HEK293 (cell line): ENCODE measurements around the gene GAPDHS.
A peak's percentile ranks its signal among the peaks of the same experiment; 100 is the strongest.

Source experiments
- ELK4 ChIP-seq: IDR thresholded peaks from 2 replicates; pipeline ENCODE4 v1.6.1; 2011; ENCODE audit warnings: mild to moderate bottlenecking, low read depth, low read length, borderline replicate concordance
- MEIS1 ChIP-seq: sonication (generic); formaldehyde crosslinking; IDR thresholded peaks from 2 replicates; pipeline ENCODE4 v1.8.1; 2022; ENCODE audit warnings: missing genetic modification reagents, mild to moderate bottlenecking, borderline replicate concordance
- PATZ1 ChIP-seq: fragments of 450-650 bp; formaldehyde crosslinking; IDR thresholded peaks from 2 replicates; pipeline ENCODE4 v1.5.1; 2016; ENCODE audit warnings: missing biosample characterization, missing genetic modification characterization
- SP7 ChIP-seq: fragments of 450-650 bp; formaldehyde crosslinking; IDR thresholded peaks from 2 replicates; pipeline ENCODE4 v1.5.1; 2016; ENCODE audit warnings: missing biosample characterization, missing genetic modification characterization
- ZBTB11 ChIP-seq: fragments of 450-650 bp; formaldehyde crosslinking; conservative IDR thresholded peaks from 2 replicates; pipeline ENCODE4 v1.5.1; 2016; ENCODE audit warnings: low read depth, missing biosample characterization, missing genetic modification characterization
- ZBTB49 ChIP-seq: fragments of 450-650 bp; formaldehyde crosslinking; IDR thresholded peaks from 2 replicates; pipeline ENCODE4 v1.5.1; 2016; ENCODE audit warnings: missing biosample characterization, missing genetic modification characterization, low read depth
- ZNF169 ChIP-seq: fragments of 450-650 bp; formaldehyde crosslinking; IDR thresholded peaks from 2 replicates; pipeline ENCODE4 v1.5.1; 2016; ENCODE audit warnings: missing biosample characterization, missing genetic modification characterization
- ZNF221 ChIP-seq: fragments of 450-650 bp; formaldehyde crosslinking; IDR thresholded peaks from 2 replicates; pipeline ENCODE4 v1.5.1; 2017; ENCODE audit warnings: missing biosample characterization, missing genetic modification characterization, borderline replicate concordance
- ZNF280C ChIP-seq: fragments of 450-650 bp; formaldehyde crosslinking; IDR thresholded peaks from 2 replicates; pipeline ENCODE4 v1.5.1; 2016; ENCODE audit warnings: missing biosample characterization, missing genetic modification characterization
- ZNF324 ChIP-seq: fragments of 450-650 bp; formaldehyde crosslinking; IDR thresholded peaks from 2 replicates; pipeline ENCODE4 v1.5.1; 2016; ENCODE audit warnings: missing biosample characterization, missing genetic modification characterization
- ZNF362 ChIP-seq: fragments of 450-650 bp; formaldehyde crosslinking; IDR thresholded peaks from 2 replicates; pipeline ENCODE4 v1.5.1; 2016; ENCODE audit warnings: missing biosample characterization, missing genetic modification characterization
- ZNF398 ChIP-seq: fragments of 450-650 bp; formaldehyde crosslinking; IDR thresholded peaks from 2 replicates; pipeline ENCODE4 v1.5.1; 2017; ENCODE audit warnings: missing biosample characterization, missing genetic modification characterization
- ZNF433 ChIP-seq: fragments of 450-650 bp; formaldehyde crosslinking; IDR thresholded peaks from 2 replicates; pipeline ENCODE4 v1.5.1; 2016; ENCODE audit warnings: missing biosample characterization, missing genetic modification characterization, low read depth
- ZNF48 ChIP-seq: fragments of 450-650 bp; formaldehyde crosslinking; IDR thresholded peaks from 2 replicates; pipeline ENCODE4 v1.5.1; 2016; ENCODE audit warnings: missing biosample characterization, missing genetic modification characterization
- ZNF510 ChIP-seq: fragments of 450-650 bp; formaldehyde crosslinking; IDR thresholded peaks from 2 replicates; pipeline ENCODE4 v1.5.1; 2018; ENCODE audit warnings: mild to moderate bottlenecking, missing genetic modification characterization, missing biosample characterization; ENCODE audit not compliant: insufficient replicate concordance
- ZNF513 ChIP-seq: fragments of 450-650 bp; IDR thresholded peaks from 2 replicates; pipeline ENCODE4 v1.5.1; 2018; ENCODE audit warnings: missing biosample characterization, missing genetic modification characterization
- ZSCAN16 ChIP-seq: fragments of 450-650 bp; formaldehyde crosslinking; IDR thresholded peaks from 2 replicates; pipeline ENCODE4 v1.5.1; 2016; ENCODE audit warnings: missing biosample characterization, missing genetic modification characterization

Gene GAPDHS

GRCh38 chr19:35557539-35558399 lies 24.5 kb downstream of the GAPDHS start (continued):
- no peak for TF ChIP-seq ZNF510 (tag by site-specific recombination)
- TF ChIP-seq ZNF433 (tag by site-specific recombination) = no peak
- no peak for TF ChIP-seq ZNF48 (tag by site-specific recombination)
- no peak for TF ChIP-seq ZNF169 (tag by site-specific recombination)
- peak; percentile 91 for TF ChIP-seq ZSCAN16 (tag by site-specific recombination)
- no peak; the same call in 1 of the 2 replicates for TF ChIP-seq ZNF398
- TF ChIP-seq SP7 (tag by site-specific recombination) = peak; percentile 79
- peak; percentile 98 for TF ChIP-seq PATZ1 (tag by site-specific recombination)
- no peak for TF ChIP-seq ZNF221 (tag by site-specific recombination)
- TF ChIP-seq ZNF280C = no peak
- TF ChIP-seq ZBTB11 = peak; percentile 65
- no peak for TF ChIP-seq MEIS1
- TF ChIP-seq ZNF324 = no peak; the same call in 1 of the 2 replicates
- no peak for TF ChIP-seq ZBTB49
- no peak for TF ChIP-seq ZNF513
- TF ChIP-seq ELK4 = no peak
- TF ChIP-seq ZNF362 (tag by site-specific recombination) = no peak
